ENCODE data around the gene ILKAP.

ILKAP gene

GRCh38 chr2:238168196-238169047, 35.1 kb downstream of the ILKAP start:
- peaks cover 10 to 12% of the 10 kb centered on the region in 2 experiments for H3K4me1 ChIP-seq (ENCODE audit: control insufficient read depth in 1 of 2, insufficient read depth in 1 of 2, low read depth in 1 of 2, low read length in 1 of 2)
- peaks cover 24% of the 10 kb centered on the region for H3K27me3 ChIP-seq
- H3K27ac ChIP-seq: no peak overlapping the region
- no peak overlapping the region for H3K4me3 ChIP-seq (ENCODE audit: low read depth in 1 of 2, low read length in 1 of 2)
- TF ChIP-seq, protein P1, sequence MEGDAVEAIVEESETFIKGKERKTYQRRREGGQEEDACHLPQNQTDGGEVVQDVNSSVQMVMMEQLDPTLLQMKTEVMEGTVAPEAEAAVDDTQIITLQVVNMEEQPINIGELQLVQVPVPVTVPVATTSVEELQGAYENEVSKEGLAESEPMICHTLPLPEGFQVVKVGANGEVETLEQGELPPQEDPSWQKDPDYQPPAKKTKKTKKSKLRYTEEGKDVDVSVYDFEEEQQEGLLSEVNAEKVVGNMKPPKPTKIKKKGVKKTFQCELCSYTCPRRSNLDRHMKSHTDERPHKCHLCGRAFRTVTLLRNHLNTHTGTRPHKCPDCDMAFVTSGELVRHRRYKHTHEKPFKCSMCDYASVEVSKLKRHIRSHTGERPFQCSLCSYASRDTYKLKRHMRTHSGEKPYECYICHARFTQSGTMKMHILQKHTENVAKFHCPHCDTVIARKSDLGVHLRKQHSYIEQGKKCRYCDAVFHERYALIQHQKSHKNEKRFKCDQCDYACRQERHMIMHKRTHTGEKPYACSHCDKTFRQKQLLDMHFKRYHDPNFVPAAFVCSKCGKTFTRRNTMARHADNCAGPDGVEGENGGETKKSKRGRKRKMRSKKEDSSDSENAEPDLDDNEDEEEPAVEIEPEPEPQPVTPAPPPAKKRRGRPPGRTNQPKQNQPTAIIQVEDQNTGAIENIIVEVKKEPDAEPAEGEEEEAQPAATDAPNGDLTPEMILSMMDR (IDR thresholded peaks at IDR 0.05): no peak
- H3K36me3 ChIP-seq: peaks cover 68% of the 10 kb centered on the region
- H3K9me3 ChIP-seq: no peaks in the 10 kb centered on the region

GRCh38 chr2:238167761-238168160, 35.7 kb downstream of the ILKAP start:
- Histone ChIP-seq H3K4me3 (ENCODE audit: low read depth in 1 of 2, low read length in 1 of 2) (no peak overlapping the region), H3K9me3 (no peaks in the 10 kb centered on the region), H3K4me1 (ENCODE audit: control insufficient read depth in 1 of 2, insufficient read depth in 1 of 2, low read depth in 1 of 2, low read length in 1 of 2) (peaks cover 10 to 12% of the 10 kb centered on the region in 2 experiments), H3K27ac (no peak overlapping the region), H3K27me3 (peaks cover 31% of the 10 kb centered on the region), H3K36me3 (peaks cover 62% of the 10 kb centered on the region)
- TF ChIP-seq, protein P1 (IDR thresholded peaks at IDR 0.05): no peak

DNA sequence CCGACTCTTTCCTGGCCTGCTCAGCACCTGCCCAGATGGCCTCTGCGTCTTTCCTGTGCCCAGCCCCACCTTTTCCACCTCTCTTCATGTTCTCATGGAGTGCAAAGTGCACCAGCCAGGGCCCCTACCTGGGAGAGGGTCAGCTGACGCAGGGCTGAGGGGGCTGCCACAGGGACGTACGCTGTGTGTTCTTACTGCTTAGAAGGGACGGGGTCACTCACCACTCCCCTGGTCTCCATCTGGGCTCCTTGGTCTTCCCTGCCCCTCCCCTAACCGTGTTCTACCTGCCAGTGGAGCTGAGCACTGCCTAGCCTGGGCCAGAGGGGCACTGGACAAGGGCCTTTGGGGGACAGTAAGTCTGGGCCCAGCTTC, 36.2 kb downstream of the ILKAP start:
- H3K36me3 ChIP-seq: peaks cover 57% of the 10 kb centered on the region

GRCh38 chr2:238166391-238167343, 36.8 kb downstream of the ILKAP start:
- H3K27ac ChIP-seq: no peak overlapping the region
- no peak overlapping the region for H3K4me3 ChIP-seq (ENCODE audit: low read depth in 1 of 2, low read length in 1 of 2)
- peaks cover 10 to 12% of the 10 kb centered on the region in 2 experiments for H3K4me1 ChIP-seq (ENCODE audit: control insufficient read depth in 1 of 2, insufficient read depth in 1 of 2, low read depth in 1 of 2, low read length in 1 of 2)
- H3K36me3 ChIP-seq: peaks cover 51% of the 10 kb centered on the region
- TF ChIP-seq, protein P1 (IDR thresholded peaks at IDR 0.05): no peak
- no peaks in the 10 kb centered on the region for H3K9me3 ChIP-seq
- peaks cover 42% of the 10 kb centered on the region for H3K27me3 ChIP-seq

More for the DNA sequence above, 36.2 kb downstream of the ILKAP start:
- peaks cover 35% of the 10 kb centered on the region for H3K27me3 ChIP-seq
- TF ChIP-seq, protein P1 (IDR thresholded peaks at IDR 0.05): no peak
- H3K27ac ChIP-seq: no peak overlapping the region
- H3K9me3 ChIP-seq: no peaks in the 10 kb centered on the region
- H3K4me3 ChIP-seq (ENCODE audit: low read depth in 1 of 2, low read length in 1 of 2): no peak overlapping the region
- peaks cover 10 to 12% of the 10 kb centered on the region in 2 experiments for H3K4me1 ChIP-seq (ENCODE audit: control insufficient read depth in 1 of 2, insufficient read depth in 1 of 2, low read depth in 1 of 2, low read length in 1 of 2)

- Histone ChIP-seq H3K27ac (no peak overlapping the region), H3K4me3 (ENCODE audit: low read depth in 1 of 2, low read length in 1 of 2) (no peak overlapping the region), H3K4me1 (ENCODE audit: control insufficient read depth in 1 of 2, insufficient read depth in 1 of 2, low read depth in 1 of 2, low read length in 1 of 2) (peaks cover 10 to 12% of the 10 kb centered on the region in 2 experiments), H3K9me3 (no peaks in the 10 kb centered on the region), H3K36me3 (peaks cover 40% of the 10 kb centered on the region), H3K27me3 (peaks cover 54% of the 10 kb centered on the region)
- TF ChIP-seq, protein P1 (IDR thresholded peaks at IDR 0.05): no peak
Measured at GRCh38 chr2:238165288-238165921, 38.1 kb downstream of the ILKAP start.

Data from neutrophil (primary cell).